K562 (cell line): ENCODE measurements around the gene WDR70. TPM values are rescaled to one million over a fixed set of nuclear protein-coding genes. Genes with fewer than 3 reads are reported as not detected.

Experiments
- ATAC-seq: fragments of 200-7000 bp; cut with Tn5 transposase; 3 replicates; pipeline ENCODE4 v1.9.1; 2020; ENCODE audit warnings: moderate library complexity
- BruUV-seq: library from RNA; stranded (reverse); fragments of 400-500 nt; replicated peaks from 2 replicates; lab custom pipeline; 2021; lab: Mats Ljungman, UMichigan
- CTCF ChIA-PET: fragments of 300-600 bp; formaldehyde crosslinking; extraction: SDS; loops from one replicate; lab custom pipeline; 2021; ENCODE audit warnings: low intra/inter-chr PET ratio; lab: Yijun Ruan, JAX
- POLR2A ChIA-PET: fragments of 300-600, 350-650 bp; sonication (Branson Sonifier 250); formaldehyde crosslinking; extraction: SDS; loops from one replicate; lab custom pipeline; 2021; ENCODE audit warnings: antibody characterized with exemption, inconsistent platforms; lab: Yijun Ruan, JAX
- DNase-seq, 4 experiments: peaks; one replicate each; pipeline versions ENCODE4 v3.0.0 to v3.0.0-alpha.2; 2011 to 2018; ENCODE audit warnings: low spot score in 3 of 4, mixed read lengths in 3 of 4; ENCODE audit errors: extremely low read depth in 1 of 4
- FAIRE-seq: peaks from 2 replicates; lab custom pipeline; 2011; peaks lifted over from hg19 to GRCh38; lab: Jason Lieb, UNC
- H2AFZ ChIP-seq: 2 replicates; pipeline ENCODE4 v1.6.0; 2011; ENCODE audit warnings: low read depth, low read length, control low read depth, inconsistent platforms
- H3K27ac ChIP-seq: fragments of 200-600 bp; 3 replicates; pipeline ENCODE4 v1.8.0; 2011; ENCODE audit warnings: low read depth, mild to moderate bottlenecking, control low read depth, inconsistent platforms, low read length, moderate library complexity, mixed read lengths; ENCODE audit errors: extremely low read depth
- H3K27me3 ChIP-seq, 2 experiments: fragments of 300-600 bp in 1 of 2; 2 replicates in 1 of 2; 3 replicates in 1 of 2; pipeline versions ENCODE4 v1.6.0 to v1.8.0; 2011; ENCODE audit warnings: inconsistent platforms in 2 of 2, low read length in 2 of 2, mild to moderate bottlenecking in 1 of 2, mixed read lengths in 1 of 2, moderate library complexity in 1 of 2; ENCODE audit not compliant: control insufficient read depth in 2 of 2, insufficient read depth in 2 of 2
- H3K36me3 ChIP-seq: fragments of 300-600 bp; 3 replicates; pipeline ENCODE4 v1.8.0; 2011; ENCODE audit warnings: mild to moderate bottlenecking, low read length, inconsistent platforms; ENCODE audit not compliant: control insufficient read depth, insufficient read depth
- H3K4me1 ChIP-seq, 2 experiments: fragments of 200-600 bp in 1 of 2; replicated peaks in 1 of 2; 2 replicates in 1 of 2; 3 replicates in 1 of 2; pipeline versions ENCODE4 v1.5.1 to v1.8.0; 2011; ENCODE audit warnings: inconsistent platforms in 2 of 2, low read length in 2 of 2, mild to moderate bottlenecking in 1 of 2, mixed read lengths in 1 of 2, moderate library complexity in 1 of 2; ENCODE audit not compliant: control insufficient read depth in 2 of 2, insufficient read depth in 2 of 2
- H3K4me2 ChIP-seq: 2 replicates; pipeline ENCODE4 v1.6.1; 2011; ENCODE audit warnings: low read length, control low read depth, inconsistent platforms, mixed read lengths; ENCODE audit not compliant: insufficient read depth
- H3K4me3 ChIP-seq: fragments of 200-600 bp; sonication (generic), shearing (Covaris generic); 2 replicates; pipeline ENCODE4 v1.5.1; 2016; ENCODE audit warnings: control low read depth, inconsistent platforms
- H3K79me2 ChIP-seq: fragments of 200-600 bp; 3 replicates; pipeline ENCODE4 v1.8.0; 2011; ENCODE audit warnings: low read length, inconsistent platforms; ENCODE audit not compliant: control insufficient read depth, insufficient read depth
- H3K9ac ChIP-seq, 2 experiments: 2 replicates each; pipeline versions ENCODE4 v1.6.0 to v1.6.1; 2011; ENCODE audit warnings: low read depth in 2 of 2, low read length in 2 of 2, control low read depth in 1 of 2, inconsistent platforms in 1 of 2, mild to moderate bottlenecking in 1 of 2, mixed read lengths in 1 of 2; ENCODE audit not compliant: insufficient read depth in 1 of 2
- H3K9me1 ChIP-seq: one replicate; pipeline ENCODE4 v1.6.0; 2011; ENCODE audit warnings: inconsistent platforms, mild to moderate bottlenecking, low read length, moderate library complexity; ENCODE audit not compliant: control insufficient read depth, insufficient read depth
- H3K9me3 ChIP-seq: replicated peaks from 2 replicates; pipeline ENCODE4 v1.5.1; 2011; ENCODE audit warnings: low read depth, low read length, inconsistent platforms; ENCODE audit not compliant: control insufficient read depth, insufficient read depth
- H4K20me1 ChIP-seq: replicated peaks from 2 replicates; pipeline ENCODE4 v1.6.1; 2011; ENCODE audit warnings: low read length, inconsistent platforms, mixed read lengths; ENCODE audit not compliant: control insufficient read depth, insufficient read depth
- BRD4 ChIP-seq: fragments of 200-600 bp; sonication (generic); IDR thresholded peaks from 2 replicates; pipeline ENCODE4 v1.6.1; 2017; ENCODE audit warnings: inconsistent platforms
- CHD2 ChIP-seq: IDR thresholded peaks from 2 replicates; pipeline ENCODE4 v1.6.1; 2011; ENCODE audit warnings: low read depth, low read length
- COPS2 ChIP-seq: fragments of 450-650 bp; conservative IDR thresholded peaks from 2 replicates; pipeline ENCODE4 v1.6.1; 2016; ENCODE audit warnings: mild to moderate bottlenecking, moderate library complexity
- HNRNPH1 ChIP-seq: fragments of 200-400 bp; formaldehyde crosslinking; optimal IDR thresholded peaks from 2 replicates; pipeline ENCODE3; 2017; ENCODE audit warnings: low read depth, mild to moderate bottlenecking, low read length, moderate library complexity
- PTBP1 ChIP-seq: fragments of 200-400 bp; formaldehyde crosslinking; IDR thresholded peaks from 2 replicates; pipeline ENCODE4 v1.6.1; 2017; ENCODE audit warnings: low read depth, low read length
- TAF15 ChIP-seq: fragments of 200-400 bp; formaldehyde crosslinking; IDR thresholded peaks from 2 replicates; pipeline ENCODE4 v1.6.1; 2017; ENCODE audit warnings: mild to moderate bottlenecking, low read depth, low read length, moderate library complexity
- TAL1 ChIP-seq: fragments of 450-650 bp; IDR thresholded peaks from 2 replicates; pipeline ENCODE4 v1.6.1; 2016; ENCODE audit warnings: mild to moderate bottlenecking
- THRAP3 ChIP-seq: fragments of 450-650 bp; IDR thresholded peaks from 2 replicates; pipeline ENCODE4 v1.6.1; 2016; ENCODE audit warnings: mild to moderate bottlenecking, inconsistent platforms, borderline replicate concordance
- WGBS: fragments of 100-300 bp; shearing (Covaris generic); methylation state at CpG from one replicate; pipeline ENCODE4 v1.1.6; 2016; ENCODE audit warnings: low coverage, mixed read lengths; ENCODE audit not compliant: insufficient coverage; ENCODE audit errors: missing lambda C conversion rate; 5-methylcytosine and 5-hydroxymethylcytosine counted together
- in situ Hi-C: fragments of 300-500 bp; cut with MboI; formaldehyde crosslinking; loops from 4 replicates; pipeline ENCODE4 v1.15.0; 2018; ENCODE audit warnings: inconsistent platforms, mixed read lengths
- intact Hi-C: fragments of 100-400 bp; cut with micrococcal nuclease; formaldehyde crosslinking; loops from 2 replicates; pipeline ENCODE4 v1.14.2; 2022
- polyA plus RNA-seq, 8 experiments: library from polyadenylated mRNA; depleted of rRNA in 4 of 8; stranded (reverse) in 5 of 8; unstranded in 3 of 8; fragments of >200 nt; fragmentation: Nextera tagmentation in 2 of 8; fragmentation: Illumina TruSeq in 1 of 8; extraction: Ambion mirVana in 2 of 8; extraction: Trizol in 1 of 8; gene quantifications; 2 replicates each; pipeline versions ENCODE4 v1.2.1 to v1.2.3, GENCODE V29; 2011 to 2014; ENCODE audit warnings: inconsistent platforms in 1 of 8, missing spikeins in 1 of 8
- total RNA-seq, 7 experiments: library from RNA; depleted of rRNA in 6 of 7; stranded (reverse); fragments of >200 nt in 6 of 7; fragmentation: Illumina TruSeq in 2 of 7; extraction: Trizol in 2 of 7; gene quantifications; 2 replicates each; pipeline versions ENCODE4 v1.2.1 to v1.2.3, GENCODE V29; 2011 to 2021; ENCODE audit warnings: low replicate concordance in 1 of 7
- TF ChIP-seq, protein P1 (sequence below): sonication (generic); formaldehyde crosslinking; IDR thresholded peaks from 2 replicates; pipeline ENCODE4 v1.8.0; 2022; ENCODE audit warnings: missing genetic modification reagents, mild to moderate bottlenecking, moderate library complexity, borderline replicate concordance
- TF ChIP-seq, protein P2 (sequence below): fragments of 250-450 bp; sonication (Bioruptor Pico); IDR thresholded peaks from 2 replicates; pipeline ENCODE4 v1.8.0; 2022; ENCODE audit warnings: moderate library complexity, mild to moderate bottlenecking, inconsistent platforms
- TF ChIP-seq, protein P3 (sequence below): fragments of 450-650 bp; IDR thresholded peaks from 2 replicates; pipeline ENCODE4 v1.6.1; 2018; ENCODE audit not compliant: partially characterized antibody
- TF ChIP-seq, protein P4 (sequence below): fragments of 450-650 bp; IDR thresholded peaks from 2 replicates; pipeline ENCODE4 v1.6.1; 2017; ENCODE audit warnings: antibody characterized with exemption
- TF ChIP-seq, protein P5 (sequence below): fragments of 450-650 bp; formaldehyde crosslinking; IDR thresholded peaks from 2 replicates; pipeline ENCODE4 v1.4.0; 2022; ENCODE audit warnings: missing genetic modification characterization

Gene WDR70
- total and polyA plus RNA-seq, 9 of the 15 experiments (the other 6 are each of a cell fraction or from before 2014, with no cell fraction given): 16.8 to 46.6 (median 38.8) TPM

DNA sequence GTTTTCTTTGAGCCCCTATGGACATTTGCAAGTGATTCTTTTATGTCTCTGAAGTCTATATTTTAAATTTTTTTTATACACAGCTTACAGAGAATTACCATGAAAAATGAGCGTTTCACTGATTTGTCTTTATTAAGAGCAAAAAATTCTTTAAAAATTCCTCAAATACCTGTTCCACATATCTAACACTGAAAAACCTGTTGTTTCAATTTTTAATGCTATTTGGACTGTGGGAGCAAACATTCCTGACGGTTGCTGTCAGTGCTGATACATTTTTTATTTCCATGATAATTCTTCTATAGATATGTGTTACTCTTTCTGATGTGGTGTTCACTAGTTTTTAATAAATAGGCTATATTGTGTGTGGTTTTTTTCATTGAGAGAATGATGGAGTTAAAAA is 261.0 kb downstream of the WDR70 start:
- no peaks in the 10 kb centered on the region for H3K36me3 ChIP-seq
- no peak for FAIRE-seq
- no peaks in the 10 kb centered on the region for H4K20me1 ChIP-seq
- H3K79me2 ChIP-seq: no peaks in the 10 kb centered on the region
- WGBS: 61% methylated on average over 2 of the region's 2 CpGs
- DNase-seq: no peak
- no peaks in the 10 kb centered on the region for H3K9me1 ChIP-seq
- no TSS peak for BruUV-seq
- H2AFZ ChIP-seq: no peak overlapping the region
- CTCF ChIA-PET: no interaction called here
- H3K27me3 ChIP-seq: no peaks in the 10 kb centered on the region
- no peak overlapping the region for H3K27ac ChIP-seq
- H3K4me3 ChIP-seq: no peak overlapping the region
- H3K9ac ChIP-seq: no peak overlapping the region
- in situ Hi-C loops (no loop called here), intact Hi-C loops (no loop called here)
- no peaks in the 10 kb centered on the region for H3K9me3 ChIP-seq
- H3K4me2 ChIP-seq: no peak overlapping the region
- no peaks in the 10 kb centered on the region for H3K4me1 ChIP-seq
- no peak for ATAC-seq
- POLR2A ChIA-PET: no interaction called here
- no peak for TF ChIP-seq THRAP3
- TF ChIP-seq, protein P1, sequence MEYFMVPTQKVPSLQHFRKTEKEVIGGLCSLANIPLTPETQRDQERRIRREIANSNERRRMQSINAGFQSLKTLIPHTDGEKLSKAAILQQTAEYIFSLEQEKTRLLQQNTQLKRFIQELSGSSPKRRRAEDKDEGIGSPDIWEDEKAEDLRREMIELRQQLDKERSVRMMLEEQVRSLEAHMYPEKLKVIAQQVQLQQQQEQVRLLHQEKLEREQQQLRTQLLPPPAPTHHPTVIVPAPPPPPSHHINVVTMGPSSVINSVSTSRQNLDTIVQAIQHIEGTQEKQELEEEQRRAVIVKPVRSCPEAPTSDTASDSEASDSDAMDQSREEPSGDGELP (CRISPR knock-in tag): no peak
- TF ChIP-seq, protein P2, sequence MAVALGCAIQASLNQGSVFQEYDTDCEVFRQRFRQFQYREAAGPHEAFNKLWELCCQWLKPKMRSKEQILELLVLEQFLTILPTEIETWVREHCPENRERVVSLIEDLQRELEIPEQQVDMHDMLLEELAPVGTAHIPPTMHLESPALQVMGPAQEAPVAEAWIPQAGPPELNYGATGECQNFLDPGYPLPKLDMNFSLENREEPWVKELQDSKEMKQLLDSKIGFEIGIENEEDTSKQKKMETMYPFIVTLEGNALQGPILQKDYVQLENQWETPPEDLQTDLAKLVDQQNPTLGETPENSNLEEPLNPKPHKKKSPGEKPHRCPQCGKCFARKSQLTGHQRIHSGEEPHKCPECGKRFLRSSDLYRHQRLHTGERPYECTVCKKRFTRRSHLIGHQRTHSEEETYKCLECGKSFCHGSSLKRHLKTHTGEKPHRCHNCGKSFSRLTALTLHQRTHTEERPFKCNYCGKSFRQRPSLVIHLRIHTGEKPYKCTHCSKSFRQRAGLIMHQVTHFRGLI (CRISPR knock-in tag): no peak
- TF ChIP-seq PTBP1: no peak
- TF ChIP-seq, protein P3, sequence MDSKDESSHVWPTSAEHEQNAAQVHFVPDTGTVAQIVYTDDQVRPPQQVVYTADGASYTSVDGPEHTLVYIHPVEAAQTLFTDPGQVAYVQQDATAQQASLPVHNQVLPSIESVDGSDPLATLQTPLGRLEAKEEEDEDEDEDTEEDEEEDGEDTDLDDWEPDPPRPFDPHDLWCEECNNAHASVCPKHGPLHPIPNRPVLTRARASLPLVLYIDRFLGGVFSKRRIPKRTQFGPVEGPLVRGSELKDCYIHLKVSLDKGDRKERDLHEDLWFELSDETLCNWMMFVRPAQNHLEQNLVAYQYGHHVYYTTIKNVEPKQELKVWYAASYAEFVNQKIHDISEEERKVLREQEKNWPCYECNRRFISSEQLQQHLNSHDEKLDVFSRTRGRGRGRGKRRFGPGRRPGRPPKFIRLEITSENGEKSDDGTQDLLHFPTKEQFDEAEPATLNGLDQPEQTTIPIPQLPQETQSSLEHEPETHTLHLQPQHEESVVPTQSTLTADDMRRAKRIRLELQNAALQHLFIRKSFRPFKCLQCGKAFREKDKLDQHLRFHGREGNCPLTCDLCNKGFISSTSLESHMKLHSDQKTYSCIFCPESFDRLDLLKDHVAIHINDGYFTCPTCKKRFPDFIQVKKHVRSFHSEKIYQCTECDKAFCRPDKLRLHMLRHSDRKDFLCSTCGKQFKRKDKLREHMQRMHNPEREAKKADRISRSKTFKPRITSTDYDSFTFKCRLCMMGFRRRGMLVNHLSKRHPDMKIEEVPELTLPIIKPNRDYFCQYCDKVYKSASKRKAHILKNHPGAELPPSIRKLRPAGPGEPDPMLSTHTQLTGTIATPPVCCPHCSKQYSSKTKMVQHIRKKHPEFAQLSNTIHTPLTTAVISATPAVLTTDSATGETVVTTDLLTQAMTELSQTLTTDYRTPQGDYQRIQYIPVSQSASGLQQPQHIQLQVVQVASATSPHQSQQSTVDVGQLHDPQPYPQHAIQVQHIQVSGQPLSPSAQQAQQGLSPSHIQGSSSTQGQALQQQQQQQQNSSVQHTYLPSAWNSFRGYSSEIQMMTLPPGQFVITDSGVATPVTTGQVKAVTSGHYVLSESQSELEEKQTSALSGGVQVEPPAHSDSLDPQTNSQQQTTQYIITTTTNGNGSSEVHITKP: no peak
- no peak for TF ChIP-seq BRD4
- no peak for TF ChIP-seq HNRNPH1
- TF ChIP-seq COPS2: no peak
- TF ChIP-seq, protein P4, sequence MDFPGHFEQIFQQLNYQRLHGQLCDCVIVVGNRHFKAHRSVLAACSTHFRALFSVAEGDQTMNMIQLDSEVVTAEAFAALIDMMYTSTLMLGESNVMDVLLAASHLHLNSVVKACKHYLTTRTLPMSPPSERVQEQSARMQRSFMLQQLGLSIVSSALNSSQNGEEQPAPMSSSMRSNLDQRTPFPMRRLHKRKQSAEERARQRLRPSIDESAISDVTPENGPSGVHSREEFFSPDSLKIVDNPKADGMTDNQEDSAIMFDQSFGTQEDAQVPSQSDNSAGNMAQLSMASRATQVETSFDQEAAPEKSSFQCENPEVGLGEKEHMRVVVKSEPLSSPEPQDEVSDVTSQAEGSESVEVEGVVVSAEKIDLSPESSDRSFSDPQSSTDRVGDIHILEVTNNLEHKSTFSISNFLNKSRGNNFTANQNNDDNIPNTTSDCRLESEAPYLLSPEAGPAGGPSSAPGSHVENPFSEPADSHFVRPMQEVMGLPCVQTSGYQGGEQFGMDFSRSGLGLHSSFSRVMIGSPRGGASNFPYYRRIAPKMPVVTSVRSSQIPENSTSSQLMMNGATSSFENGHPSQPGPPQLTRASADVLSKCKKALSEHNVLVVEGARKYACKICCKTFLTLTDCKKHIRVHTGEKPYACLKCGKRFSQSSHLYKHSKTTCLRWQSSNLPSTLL: no peak
- no peak for TF ChIP-seq CHD2
- TF ChIP-seq TAL1: no peak
- TF ChIP-seq, protein P5, sequence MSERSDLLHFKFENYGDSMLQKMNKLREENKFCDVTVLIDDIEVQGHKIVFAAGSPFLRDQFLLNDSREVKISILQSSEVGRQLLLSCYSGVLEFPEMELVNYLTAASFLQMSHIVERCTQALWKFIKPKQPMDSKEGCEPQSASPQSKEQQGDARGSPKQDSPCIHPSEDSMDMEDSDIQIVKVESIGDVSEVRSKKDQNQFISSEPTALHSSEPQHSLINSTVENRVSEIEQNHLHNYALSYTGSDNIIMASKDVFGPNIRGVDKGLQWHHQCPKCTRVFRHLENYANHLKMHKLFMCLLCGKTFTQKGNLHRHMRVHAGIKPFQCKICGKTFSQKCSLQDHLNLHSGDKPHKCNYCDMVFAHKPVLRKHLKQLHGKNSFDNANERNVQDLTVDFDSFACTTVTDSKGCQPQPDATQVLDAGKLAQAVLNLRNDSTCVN (CRISPR knock-in tag): no peak
- no peak for TF ChIP-seq TAF15
